Heart left ventricle (tissue), 13 donors: ENCODE measurements around the gene UVRAG.

Experiments
- CTCF ChIP-seq, 12 donors: fragments of 200-600 bp; sonication (generic) in 4 of 12; IDR thresholded peaks; one replicate each; pipeline versions ENCODE4 v1.5.0 to v1.8.0; 2018 to 2022; ENCODE audit warnings: antibody characterized with exemption in 12 of 12, mild to moderate bottlenecking in 5 of 12
- POLR2A ChIP-seq, 2 donors: fragments of 450-650 bp; IDR thresholded peaks; one replicate each; pipeline ENCODE4 v1.6.1; 2017; ENCODE audit warnings: antibody characterized with exemption in 2 of 2, mild to moderate bottlenecking in 2 of 2, moderate library complexity in 2 of 2
- donor health status: ischemic (EF 13 %, LVEDD 7.1; RV severe dilation, severe dysfunction).
- donor health status: DM: no; HTN: yes; CAD: no.
- donor health status: DM: no; HTN: no; CAD: no.
- donor health status: ischemic (EF 25% LVEDD 6.9; RV normal size, moderate dysfunction).
- donor health status: ischemic (EF 25% LVEDD 5.7; RV mildly dilated, moderate dysfunction).
- donor health status: ischemic (EF 35%, LVEDD 5.7; RV mildly dilated, moderate dysfunction).
- donor health status: nonischemic (EF 11% LVEDD 7.7; RV severe dilation, severe dysfunction).
- donor health status: DM: yes; HTN: yes; CAD: no.
- donor health status: PGD.
- donor health status: ischemic (EF 29% LVEDD 5.4; RV normal size, mild dysfunction).
- donor health status: nonischemic (EF 23%, LVEDD 6.1; RV moderate dilation, normal function).

- TF ChIP-seq CTCF (IDR thresholded peaks at IDR 0.05) (peak; percentile 93 to 97 (median 96)), POLR2A (IDR thresholded peaks at IDR 0.05) (no peak)
Observed at GRCh38 chr11:76152086-76152681, 337.2 kb downstream of the UVRAG start.
